Esophagus mucosa (tissue), 1 donor: Measurements from ENCODE around the gene ZFYVE16. TPM values are rescaled to one million over a fixed set of nuclear protein-coding genes. Genes with fewer than 3 reads are reported as not detected.
"Not testable (repeated sequence)": the region's sequence is repeated elsewhere in the genome, so short reads cannot be mapped to it uniquely, and the experiment has no call there.

ENCODE experiments used
- ATAC-seq: fragments of 200-7000 bp; cut with Tn5 transposase; one replicate; pipeline ENCODE4 v1.9.1; 2020
- total RNA-seq: library from RNA; stranded (reverse); gene quantifications from one replicate; pipeline ENCODE4 v1.2.4, GENCODE V29; 2023
- donor health status: DM: yes; HTN: yes; CAD: no.

ZFYVE16 gene
- 21.4 TPM for total RNA-seq

DNA sequence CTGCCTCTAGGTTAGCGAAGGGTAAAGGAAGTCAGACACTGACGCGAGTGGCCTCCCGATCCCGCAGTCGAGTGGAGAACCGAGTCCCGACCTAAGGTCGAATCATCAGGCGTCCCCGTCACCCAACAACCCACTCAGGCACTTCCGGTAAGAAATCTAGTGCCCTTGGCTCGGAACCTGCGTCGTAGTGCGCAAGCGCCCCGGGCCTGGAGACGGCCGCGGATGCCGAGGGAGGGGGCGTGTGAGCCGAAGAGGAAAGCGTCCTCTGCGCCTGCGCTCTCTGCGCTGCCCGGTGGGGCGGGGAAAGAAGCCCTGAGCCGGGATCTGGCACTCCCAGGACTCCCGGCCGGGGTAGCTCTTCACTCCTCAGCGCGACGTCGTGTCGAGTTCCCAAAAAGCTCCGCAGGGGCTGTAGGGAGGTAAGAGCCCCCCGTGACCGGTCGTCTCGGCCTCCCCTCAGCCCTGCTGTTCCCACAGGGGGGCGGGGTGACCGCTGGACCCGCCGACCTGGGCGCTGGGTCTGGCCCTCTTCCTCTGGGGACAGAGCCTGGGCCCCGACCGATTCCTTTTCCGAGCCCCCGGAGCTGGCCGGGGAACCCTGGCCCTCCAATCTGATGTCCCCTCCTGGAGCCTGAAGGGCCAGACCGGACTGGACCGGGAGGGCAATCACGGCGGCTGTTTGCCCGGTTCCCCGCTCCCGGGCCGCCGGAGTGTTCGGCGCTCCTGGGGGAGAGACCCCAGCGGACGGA, at the start of gene ZFYVE16:
ZFYVE16 (plus strand) TSS at position 330 of the 749 bp plus-strand sequence. CDS start 26,084 bp downstream, outside the sequence.
- ATAC-seq = peak; percentile 100

DNA sequence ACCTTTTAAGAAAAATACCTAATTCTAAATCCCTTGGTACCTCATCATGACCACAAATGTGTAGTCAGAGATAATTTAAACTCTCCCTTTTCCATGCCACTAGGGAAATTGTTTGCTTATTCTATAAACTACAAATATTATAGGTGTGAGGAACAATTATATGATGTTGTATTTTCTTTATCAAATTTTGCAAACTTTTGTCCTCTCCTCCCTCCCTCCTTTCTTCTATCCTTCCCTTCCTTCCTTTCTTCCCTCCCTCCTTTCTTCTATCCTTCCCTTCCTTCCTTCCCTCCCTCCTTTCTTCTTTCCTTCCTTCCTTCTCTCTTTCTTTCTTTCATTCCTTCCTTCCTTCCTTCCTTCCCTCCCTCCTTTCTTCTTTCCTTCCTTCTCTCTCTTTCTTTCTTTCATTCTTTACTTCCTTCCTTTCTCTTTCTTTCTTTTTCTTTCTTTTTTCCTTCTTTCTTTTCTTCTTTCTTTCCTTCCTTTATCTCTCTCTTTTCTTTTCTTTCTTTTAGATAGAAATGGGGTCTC, 46.9 kb upstream of the ZFYVE16 start:
- no peak for ATAC-seq

DNA sequence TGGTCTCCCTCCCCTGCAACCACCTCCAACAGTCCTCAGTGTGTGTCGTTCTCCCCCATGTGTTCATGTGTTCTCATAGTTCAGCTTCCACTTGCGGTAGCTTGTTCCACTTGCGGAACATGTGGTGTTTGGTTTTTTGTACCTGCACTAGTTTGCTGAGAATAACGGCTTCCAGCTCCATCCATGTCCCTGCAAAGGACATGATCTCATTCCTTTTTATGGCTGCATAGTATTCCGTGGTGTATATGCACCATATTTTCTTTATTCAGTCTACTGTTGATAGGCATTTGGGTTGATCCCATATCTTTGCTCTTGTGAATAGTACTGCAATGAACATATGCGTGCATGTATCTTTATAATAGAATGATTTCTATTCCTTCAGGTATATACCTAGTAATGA, 43.0 kb upstream of the ZFYVE16 start:
- ATAC-seq = no peak

DNA sequence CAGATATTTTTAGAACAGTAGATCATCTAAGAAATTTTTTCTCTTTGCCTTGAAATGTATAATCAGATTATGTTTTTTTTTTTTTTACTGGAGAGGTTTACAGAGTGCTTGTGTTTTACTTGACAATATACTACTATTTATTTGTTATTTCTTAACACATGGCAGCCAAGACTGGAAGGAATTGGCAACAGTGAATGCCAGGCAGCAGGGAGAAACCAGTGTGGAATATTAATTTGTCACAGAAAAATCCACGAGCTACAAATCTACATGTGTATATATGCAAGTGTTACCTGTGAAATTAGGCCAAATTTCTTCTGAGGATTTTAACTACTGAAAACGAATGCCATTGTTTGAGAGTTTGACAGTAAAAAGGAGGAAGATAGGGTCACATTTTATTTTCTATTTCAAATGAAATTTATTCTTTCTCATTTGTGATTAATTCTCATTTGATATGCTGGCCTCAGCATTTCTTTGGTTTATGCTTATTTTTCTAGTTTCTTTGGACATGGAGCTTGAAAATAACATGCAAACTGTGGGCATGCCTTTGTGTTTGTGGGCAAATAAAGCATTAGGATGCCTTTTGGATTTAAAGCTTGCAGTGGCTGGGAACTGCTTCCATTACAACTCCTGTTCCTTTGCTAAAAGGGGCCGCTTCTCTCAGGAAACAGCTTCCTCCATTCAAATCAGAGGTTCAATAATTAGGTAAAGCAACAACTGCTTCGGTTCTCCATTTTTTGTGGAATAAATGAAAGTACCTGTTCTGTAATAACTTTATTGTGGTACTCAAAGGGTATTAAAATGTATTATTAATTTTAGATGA, 39.0 kb upstream of the ZFYVE16 start:
- no peak for ATAC-seq

DNA sequence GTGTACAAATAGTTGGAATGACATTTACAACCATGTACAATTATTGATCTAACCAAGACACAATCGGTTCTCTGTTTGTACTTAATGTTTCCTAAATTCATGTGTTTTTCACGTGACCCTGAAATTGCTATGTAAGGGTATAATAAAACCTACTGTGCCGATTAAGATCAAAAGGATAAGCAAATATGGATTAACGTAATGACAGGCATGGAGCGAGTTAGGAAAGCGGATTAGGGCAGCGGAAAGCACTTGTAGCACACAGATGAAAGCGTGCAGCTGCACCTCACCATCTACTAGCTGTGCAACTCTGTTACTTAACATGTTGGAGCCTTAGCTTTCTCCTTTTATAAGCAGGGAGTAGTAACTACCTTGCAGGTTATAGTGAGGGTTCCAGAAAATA, 38.3 kb upstream of the ZFYVE16 start:
- no peak for ATAC-seq

DNA sequence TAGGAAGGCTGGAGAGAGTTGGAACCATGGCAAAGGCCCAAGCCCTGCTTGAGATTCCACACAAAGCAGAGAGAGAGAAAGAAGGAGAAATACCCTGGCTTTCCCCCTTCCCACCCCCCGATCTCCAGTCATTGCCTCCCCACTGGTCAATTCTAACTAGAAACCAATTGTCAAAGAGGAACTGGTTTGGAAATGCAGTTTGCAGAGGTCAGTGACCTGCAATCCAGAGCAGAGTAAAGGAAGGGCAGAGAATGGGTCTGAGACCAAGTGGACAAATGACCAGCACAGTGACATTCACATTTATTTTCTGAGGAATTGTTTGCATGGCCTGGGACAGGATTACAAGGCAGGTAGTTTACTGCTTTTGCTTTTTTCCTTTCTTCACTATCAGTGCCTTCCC, 37.5 kb upstream of the ZFYVE16 start:
- ATAC-seq = no peak

DNA sequence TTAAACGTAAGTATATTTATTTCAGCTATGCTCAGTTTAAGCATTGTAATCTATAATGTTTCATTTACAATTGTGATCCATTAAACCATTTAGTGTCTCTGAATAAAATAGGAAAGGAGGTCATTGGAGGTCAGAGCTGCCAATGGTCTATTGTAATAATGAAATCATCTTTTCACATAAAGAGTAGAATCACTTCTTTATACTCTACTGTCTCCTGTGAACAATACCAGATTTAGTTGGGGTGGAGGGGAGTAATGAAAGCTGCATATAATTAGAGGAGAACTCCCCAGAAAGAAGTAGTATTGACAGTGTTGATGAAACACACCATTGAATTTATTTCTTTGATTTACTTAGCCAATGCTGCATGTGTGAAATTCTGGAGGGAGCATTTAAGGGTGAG, 35.1 kb upstream of the ZFYVE16 start:
- no peak for ATAC-seq

DNA sequence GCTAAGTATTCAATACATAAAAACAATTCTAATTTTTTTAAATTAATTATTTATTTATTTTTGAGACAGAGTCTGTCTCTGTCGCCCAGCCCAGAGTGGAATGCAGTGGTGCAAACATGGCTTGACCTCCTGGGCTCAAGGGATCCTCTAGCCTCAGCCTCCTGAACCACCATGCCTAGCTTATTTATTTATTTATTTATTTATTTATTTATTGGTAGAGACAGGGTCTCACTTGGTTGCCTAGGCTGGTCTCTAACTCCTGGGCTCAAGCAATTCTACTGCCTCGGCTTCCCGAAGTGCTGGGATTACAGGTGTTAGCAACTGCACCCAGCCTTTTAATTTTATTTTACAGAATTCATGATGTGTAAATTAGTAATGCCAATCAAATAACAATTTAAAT, 33.7 kb upstream of the ZFYVE16 start:
- ATAC-seq = no peak

DNA sequence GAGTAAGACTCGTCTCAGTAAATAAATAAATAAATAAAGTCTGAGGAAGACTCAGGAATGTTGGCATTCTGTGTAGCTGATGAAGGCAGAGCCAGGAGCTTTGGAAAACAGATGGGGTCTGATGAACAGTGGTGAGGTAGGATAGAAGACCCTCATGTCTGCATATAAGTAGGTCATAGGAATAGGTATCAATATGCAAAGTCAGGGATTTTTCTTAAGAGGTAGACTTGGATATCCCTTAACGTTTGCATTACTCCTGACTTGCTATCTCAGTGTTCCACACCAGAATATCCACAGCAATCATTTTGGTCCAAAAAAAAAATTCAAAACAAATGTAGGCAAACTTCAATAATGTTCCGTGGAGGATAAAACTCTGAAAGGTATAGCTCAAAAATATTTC, 31.3 kb upstream of the ZFYVE16 start:
- ATAC-seq = no peak

DNA sequence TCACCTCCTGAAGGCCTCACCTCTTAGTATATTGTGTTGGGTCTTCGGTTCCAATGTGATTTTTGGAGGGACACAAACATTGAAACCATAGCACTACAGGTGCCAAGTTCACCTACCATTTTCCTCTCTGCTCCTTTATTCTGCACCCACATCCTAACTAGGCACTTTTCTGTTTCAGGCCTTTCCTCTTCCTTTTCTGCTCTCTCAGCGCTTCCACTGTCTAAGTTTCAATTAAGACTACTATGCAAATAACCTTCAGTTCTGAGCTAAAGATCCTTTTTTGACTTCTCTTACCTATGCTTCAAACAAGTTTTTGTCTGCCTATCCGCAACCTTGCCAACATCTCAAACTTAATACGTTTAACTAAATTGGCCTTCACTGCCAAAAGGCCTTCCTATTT, 25.4 kb upstream of the ZFYVE16 start:
- no peak for ATAC-seq

DNA sequence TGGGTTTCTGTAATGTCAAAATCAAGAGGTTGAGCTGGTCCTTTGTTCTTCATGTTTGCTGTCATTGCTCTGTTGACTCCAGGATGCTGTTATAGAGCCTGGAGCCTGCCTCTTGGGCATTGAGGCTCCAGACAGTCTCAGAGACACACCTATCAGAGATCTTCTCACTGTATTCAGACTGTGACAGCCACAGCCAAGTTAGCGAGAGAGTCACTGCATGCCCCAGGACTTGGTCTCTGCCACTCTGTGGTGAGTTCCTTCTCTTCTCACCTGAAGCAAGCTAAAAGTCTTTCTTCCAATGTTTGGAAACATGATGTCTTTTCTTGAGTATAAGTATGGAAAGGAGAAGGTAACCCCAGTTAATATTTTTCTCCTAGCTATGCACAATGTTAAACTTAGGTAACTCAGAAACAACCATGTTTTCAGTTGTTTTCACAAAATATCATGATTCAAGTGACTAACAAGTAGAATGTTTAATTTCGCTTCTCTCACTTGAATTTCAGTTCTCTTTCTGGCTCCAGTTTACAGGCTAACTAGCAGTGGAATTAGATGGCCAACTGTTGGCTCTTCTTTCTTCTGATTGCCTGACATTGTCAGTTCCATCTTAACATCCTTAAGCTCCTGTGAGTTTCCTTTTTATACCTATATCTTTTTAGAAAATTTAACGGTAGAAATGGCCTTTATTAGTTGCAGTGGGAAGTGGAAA, 20.6 kb upstream of the ZFYVE16 start:
- ATAC-seq = no peak

DNA sequence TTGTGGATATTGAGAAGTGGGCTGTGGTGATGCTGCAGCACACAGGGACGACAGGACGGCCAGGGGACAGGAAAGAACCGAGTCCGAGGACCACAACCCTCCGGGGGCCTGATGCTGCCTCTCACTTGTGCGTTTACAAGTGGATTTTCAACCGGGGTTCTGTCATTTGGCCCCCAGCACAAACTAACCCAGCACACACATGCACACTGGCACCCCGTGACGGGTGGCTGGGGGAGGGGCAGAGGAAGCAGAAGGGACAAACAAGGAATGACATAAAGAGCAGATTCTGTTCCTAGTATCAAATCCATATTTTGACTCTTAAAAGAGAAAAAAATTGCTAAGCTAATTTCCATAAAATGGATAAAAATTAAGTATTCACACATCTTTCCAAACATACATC, 18.3 kb upstream of the ZFYVE16 start:
- no peak for ATAC-seq

DNA sequence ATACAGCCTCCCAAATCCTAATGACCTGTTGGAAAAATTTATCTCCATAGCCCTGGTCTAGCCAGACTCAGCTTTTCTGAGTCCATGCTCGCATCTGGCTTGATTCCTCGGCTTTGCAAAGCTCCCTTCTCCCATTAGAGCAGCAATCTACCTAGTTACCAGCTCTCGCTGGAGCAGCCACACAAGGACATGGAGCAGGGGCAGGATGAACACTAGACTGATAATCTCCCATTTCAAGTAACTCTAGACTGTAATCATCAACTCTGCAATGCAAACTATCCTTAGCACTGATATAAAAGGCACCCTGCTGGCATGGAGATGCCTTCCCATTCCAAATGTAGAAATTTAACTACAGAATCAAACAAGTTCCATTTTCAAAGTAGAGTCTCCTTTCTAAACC, 17.5 kb upstream of the ZFYVE16 start:
- not testable (repeated sequence) for ATAC-seq

DNA sequence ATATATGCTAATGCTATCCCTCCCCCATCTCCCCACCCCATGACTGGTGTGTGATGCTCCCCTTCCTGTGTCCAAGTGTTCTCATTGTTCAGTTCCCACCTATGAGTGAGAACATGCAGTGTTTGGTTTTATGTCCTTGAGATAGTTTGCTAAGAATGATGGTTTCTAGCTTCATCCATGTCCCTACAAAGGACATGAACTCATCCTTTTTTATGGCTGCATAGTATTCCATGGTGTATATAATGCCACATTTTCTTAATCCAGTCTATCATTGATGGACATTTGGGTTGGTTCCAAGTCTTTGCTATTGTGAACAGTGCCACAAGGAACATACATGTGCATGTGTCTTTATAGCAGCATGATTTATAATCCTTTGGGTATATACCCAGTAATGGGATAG, 16.6 kb upstream of the ZFYVE16 start:
- ATAC-seq = not testable (repeated sequence)

DNA sequence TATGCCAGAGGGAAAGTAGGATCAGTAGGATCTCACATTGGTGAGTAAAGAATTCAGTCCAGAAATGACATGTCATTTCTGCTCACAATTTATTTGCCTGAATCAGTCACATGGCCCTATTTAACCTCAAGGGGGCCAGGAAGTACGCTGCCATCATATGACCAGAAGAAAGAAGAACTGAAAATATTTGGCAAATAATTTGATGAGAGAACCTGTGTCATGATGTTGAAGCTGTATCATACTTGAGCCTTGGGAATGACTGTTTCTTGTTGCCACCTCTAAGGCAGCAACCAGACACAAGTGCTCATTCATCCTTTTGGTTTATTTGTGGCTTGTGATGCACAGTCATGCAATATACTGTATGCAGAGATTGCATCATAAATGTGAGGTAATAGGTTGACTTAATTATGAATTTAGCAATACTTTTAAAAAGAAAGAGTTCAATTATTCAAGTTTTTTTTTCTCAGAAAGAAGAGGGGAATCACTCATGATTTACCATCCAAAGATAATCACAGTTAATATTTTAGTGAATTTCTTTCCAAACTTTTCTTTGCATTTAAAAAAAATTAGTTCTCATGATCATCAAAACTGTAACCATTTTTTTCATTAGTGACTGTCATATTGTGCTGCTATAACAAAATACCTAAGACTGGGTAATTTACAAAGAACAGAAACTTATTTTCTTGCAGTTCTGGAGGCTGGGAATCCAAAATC, 8.2 kb upstream of the ZFYVE16 start:
- peak; percentile 86 for ATAC-seq

DNA sequence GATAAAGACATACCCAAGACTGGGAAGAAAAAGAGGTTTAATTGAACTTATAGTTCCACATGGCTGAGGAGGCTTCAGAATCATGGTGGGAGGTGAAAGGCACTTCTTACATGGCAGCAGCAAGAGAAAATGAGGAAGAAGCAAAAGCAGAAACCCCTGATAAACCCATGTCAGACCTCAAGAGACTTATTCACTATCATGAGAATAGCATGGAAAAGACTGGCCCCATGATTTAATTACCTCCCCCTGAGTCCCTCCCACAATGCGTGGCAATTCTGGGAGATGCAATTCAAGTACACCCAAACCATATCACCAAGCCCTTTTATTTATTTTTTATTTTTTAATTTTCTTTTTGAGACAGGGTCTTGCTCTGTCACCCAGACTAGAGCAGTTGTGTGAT, 7.5 kb upstream of the ZFYVE16 start:
- ATAC-seq = not testable (repeated sequence)

DNA sequence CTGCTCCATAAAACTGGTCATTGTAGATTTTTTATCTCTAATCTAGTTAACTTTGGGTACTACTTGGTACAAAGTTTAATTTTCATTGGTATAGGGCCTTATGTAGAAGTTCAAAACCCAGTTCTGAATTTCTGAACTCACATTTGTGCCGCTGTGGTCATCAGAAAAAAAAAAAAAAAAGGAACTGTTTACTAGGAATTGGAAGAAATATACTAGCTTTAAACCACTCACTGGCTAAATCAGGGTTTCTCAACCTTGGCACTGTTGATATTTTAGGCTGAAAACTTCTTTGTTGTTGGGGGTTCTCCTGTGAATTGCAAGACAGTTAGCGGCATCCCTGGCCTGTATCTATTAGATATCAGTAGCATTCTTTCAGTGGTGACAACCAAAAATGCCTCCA, 4.1 kb upstream of the ZFYVE16 start:
- ATAC-seq = no peak

DNA sequence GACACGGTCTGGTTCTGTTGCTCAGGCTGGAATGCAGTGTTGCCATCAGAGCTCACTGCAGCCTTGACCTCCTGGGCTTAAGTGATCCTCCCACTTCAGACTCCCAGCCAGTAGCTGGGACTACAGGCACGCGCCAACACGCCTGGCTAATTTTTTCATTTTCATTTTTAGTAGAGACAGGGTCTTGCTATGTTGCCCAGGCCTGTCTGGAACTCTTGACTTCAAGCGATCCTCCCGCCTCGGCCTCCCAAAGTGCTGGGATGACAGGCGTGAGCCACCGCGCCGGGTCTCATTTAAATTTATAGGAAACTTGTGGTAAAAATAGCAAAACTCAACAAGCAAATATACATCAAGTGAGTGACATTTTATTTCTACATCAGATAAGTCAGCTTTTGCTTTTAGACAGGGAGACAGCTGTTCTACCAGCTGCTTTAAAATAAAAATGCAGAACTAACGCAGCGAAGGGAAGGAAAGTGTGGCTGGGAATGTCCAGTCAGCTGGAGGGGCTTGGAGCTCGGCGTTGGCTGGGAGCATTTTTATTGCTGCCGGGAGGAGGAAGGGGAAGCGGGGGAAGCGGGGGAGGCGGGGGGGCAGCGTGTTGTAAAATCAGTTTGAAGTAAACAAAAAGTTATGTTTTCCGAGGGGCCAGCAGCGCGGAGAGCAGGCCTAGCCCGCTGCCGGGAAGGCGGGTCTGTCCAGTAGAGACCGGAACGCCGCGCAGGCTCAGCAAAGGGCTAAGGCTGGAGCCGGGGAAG, 707 bp upstream of the ZFYVE16 start:
- ATAC-seq = no peak

DNA sequence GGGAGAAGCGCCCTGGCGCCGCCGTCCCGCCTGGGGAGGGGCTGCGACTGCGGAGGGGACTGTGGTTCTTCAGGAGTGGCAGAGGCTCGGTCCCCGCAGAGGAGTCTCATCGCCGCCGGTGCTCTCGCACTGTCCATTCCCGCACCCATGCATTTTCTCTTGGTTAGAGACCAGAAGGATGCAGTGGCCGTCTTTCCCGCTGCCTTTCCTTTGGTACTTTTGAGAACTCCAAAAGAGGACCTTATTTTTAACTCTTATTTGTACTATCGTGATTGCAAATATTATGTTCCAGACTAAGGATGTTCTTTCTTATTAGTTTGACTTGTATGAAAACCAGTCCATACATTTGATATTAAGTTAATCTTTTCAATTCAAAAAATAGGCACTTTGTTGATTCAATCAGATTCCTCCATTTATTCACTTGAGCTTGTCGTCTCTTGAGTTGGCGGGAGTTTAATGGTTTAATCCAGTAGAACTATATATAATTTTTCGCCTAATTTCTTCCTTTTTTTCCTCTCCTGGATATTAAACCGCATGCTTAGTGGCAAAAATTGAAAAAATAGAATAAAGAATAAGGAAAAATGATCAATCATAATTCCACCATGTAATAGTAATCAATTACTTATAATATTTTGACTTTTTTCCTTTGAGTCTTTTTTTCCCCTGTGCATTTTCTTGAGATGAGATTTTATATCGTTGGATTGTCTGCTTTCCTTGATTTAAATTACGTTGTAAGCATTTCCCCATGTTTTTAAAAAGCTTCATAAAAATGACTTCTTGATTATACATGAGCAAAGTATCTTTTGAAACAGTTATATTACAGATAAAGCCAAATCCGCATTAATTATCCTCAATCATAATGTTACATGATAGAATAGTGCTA, 861 bp downstream of the ZFYVE16 start:
- ATAC-seq = no peak

DNA sequence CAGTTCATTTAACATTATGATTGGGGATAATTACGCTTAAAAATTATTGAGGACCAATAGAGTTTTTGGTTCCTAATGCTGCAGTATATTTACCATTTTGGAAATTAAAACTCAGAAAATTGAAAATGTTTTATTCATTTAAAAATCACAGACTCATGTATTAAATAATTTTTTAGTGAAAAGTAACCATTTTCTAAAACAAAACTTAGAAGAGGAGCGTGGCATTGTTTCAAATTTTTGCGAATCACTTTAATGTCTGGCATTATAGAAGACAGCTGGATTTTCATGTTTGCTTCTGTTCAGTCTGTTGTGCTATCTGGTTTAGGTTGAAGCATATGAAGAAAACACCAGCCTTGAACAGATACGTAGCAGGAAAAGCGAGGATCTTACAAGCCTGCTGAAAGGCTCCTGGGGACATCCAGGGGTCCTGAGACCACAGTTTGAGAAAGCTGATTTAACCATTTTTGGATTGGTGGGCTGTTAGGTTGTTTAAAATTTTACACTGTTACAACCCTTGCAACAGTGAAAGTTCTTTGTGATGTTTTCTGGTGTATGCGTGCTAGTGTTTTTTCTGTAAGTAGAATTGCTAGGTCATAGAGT, 1.6 kb downstream of the ZFYVE16 start:
- ATAC-seq = no peak
